MCF 10A (cell line): Measurements from ENCODE around the gene CSNK1G1. TPM values are rescaled to one million over a fixed set of nuclear protein-coding genes. Genes with fewer than 3 reads are reported as not detected.

ENCODE experiments used
- BruUV-seq: library from RNA; stranded (reverse); fragments of 400-500 nt; replicated peaks from 2 replicates; lab custom pipeline; 2021; lab: Mats Ljungman, UMichigan
- CTCF ChIA-PET: fragments of 300-600 bp; sonication (Branson Sonifier 250); formaldehyde crosslinking; extraction: SDS; loops from one replicate; lab custom pipeline; 2021; ENCODE audit warnings: antibody characterized with exemption, inconsistent platforms; lab: Yijun Ruan, JAX
- POLR2A ChIA-PET: fragments of 300-600, 350-650 bp; sonication (Branson Sonifier 250); formaldehyde crosslinking; extraction: SDS; loops from one replicate; lab custom pipeline; 2020; ENCODE audit warnings: antibody characterized with exemption, inconsistent platforms; lab: Yijun Ruan, JAX
- DNase-seq: peaks from one replicate; pipeline ENCODE4 v3.0.0-alpha.2; 2018; ENCODE audit not compliant: unreplicated experiment
- H3K27ac Mint-ChIP-seq: one replicate; pipeline ENCODE4 v1.8.0; 2022; ENCODE audit warnings: mild to moderate bottlenecking, low read depth, mixed read lengths; ENCODE audit not compliant: unreplicated experiment
- H3K27me3 Mint-ChIP-seq: one replicate; pipeline ENCODE4 v1.8.0; 2022; ENCODE audit warnings: mixed read lengths; ENCODE audit not compliant: insufficient read depth, unreplicated experiment
- H3K36me3 Mint-ChIP-seq: one replicate; pipeline ENCODE4 v1.8.0; 2022; ENCODE audit warnings: mild to moderate bottlenecking, moderate library complexity, mixed read lengths; ENCODE audit not compliant: insufficient read depth, unreplicated experiment
- H3K4me1 Mint-ChIP-seq: one replicate; pipeline ENCODE4 v1.8.0; 2022; ENCODE audit warnings: mixed read lengths; ENCODE audit not compliant: insufficient read depth, unreplicated experiment
- H3K4me3 Mint-ChIP-seq: one replicate; pipeline ENCODE4 v1.8.0; 2022; ENCODE audit warnings: mild to moderate bottlenecking, moderate library complexity, mixed read lengths; ENCODE audit not compliant: unreplicated experiment
- H3K9me3 Mint-ChIP-seq: one replicate; pipeline ENCODE4 v1.8.0; 2022; ENCODE audit warnings: mixed read lengths; ENCODE audit not compliant: unreplicated experiment
- CTCF ChIP-seq: fragments of 200-600 bp; IDR thresholded peaks from one replicate; pipeline ENCODE4 v1.8.0; 2022; ENCODE audit warnings: antibody characterized with exemption, mild to moderate bottlenecking; ENCODE audit not compliant: unreplicated experiment
- intact Hi-C: fragments of 100-400 bp; cut with micrococcal nuclease; formaldehyde crosslinking; loops from 2 replicates; pipeline ENCODE4 v1.14.1; 2022
- total RNA-seq: library from RNA; stranded (reverse); gene quantifications from 2 replicates; pipeline ENCODE4 v1.2.3, GENCODE V29; 2022

Gene CSNK1G1
- total RNA-seq, 1 experiment from 2014 or later: 31.0 TPM

GRCh38 chr15:64216196-64216595, 139.8 kb downstream of the CSNK1G1 start:
- peaks cover 29% of the 10 kb centered on the region for H3K36me3 Mint-ChIP-seq
- H3K27me3 Mint-ChIP-seq: no peaks in the 10 kb centered on the region
- intact Hi-C loops: no loop called here
- H3K4me1 Mint-ChIP-seq: peaks cover 7% of the 10 kb centered on the region
- ChIA-PET POLR2A (interaction anchor here (0.8 to 1.6 kb wide), 5 partner anchors 15 to 171 kb away, joined by 3 to 5 read pairs (median 4); partner anchors contain the start of gene TRIP4), CTCF (interaction anchor here (0.6 to 1.1 kb wide), 7 partner anchors 11 to 518 kb away, joined by 3 to 4 read pairs (median 3); no protein-coding TSS in a partner anchor)
- BruUV-seq: no TSS peak
- DNase-seq: no peak
- no peak for TF ChIP-seq CTCF
- no peak overlapping the region for H3K4me3 Mint-ChIP-seq
- peak overlapping the region; percentile 27 for H3K27ac Mint-ChIP-seq
- H3K9me3 Mint-ChIP-seq: no peaks in the 10 kb centered on the region

GRCh38 chr15:64213646-64214045, 142.3 kb downstream of the CSNK1G1 start:
- CTCF ChIA-PET: interaction anchor here (1.7 kb wide), 1 partner anchor 143 kb away, joined by 6 read pairs; the partner anchor contains the start of gene CSNK1G1
- Mint-ChIP-seq H3K36me3 (peaks cover 34% of the 10 kb centered on the region), H3K9me3 (no peaks in the 10 kb centered on the region), H3K4me1 (peaks cover 7% of the 10 kb centered on the region), H3K27ac (peak overlapping the region; percentile 11), H3K4me3 (no peak overlapping the region), H3K27me3 (no peaks in the 10 kb centered on the region)
- peak; percentile 38 for DNase-seq
- no peak for TF ChIP-seq CTCF
- intact Hi-C loops: no loop called here
- POLR2A ChIA-PET: no interaction called here
- no TSS peak for BruUV-seq

GRCh38 chr15:64211696-64212095, 144.3 kb downstream of the CSNK1G1 start:
- peaks cover 39% of the 10 kb centered on the region for H3K36me3 Mint-ChIP-seq
- ChIA-PET CTCF (interaction anchor here (0.6 kb wide), 2 partner anchors 59 to 147 kb away, joined by 3 to 4 read pairs; no protein-coding TSS in a partner anchor), POLR2A (no interaction called here)
- DNase-seq: no peak
- H3K9me3 Mint-ChIP-seq: no peaks in the 10 kb centered on the region
- BruUV-seq: no TSS peak
- no peak overlapping the region for H3K27ac Mint-ChIP-seq
- no peaks in the 10 kb centered on the region for H3K27me3 Mint-ChIP-seq
- intact Hi-C loops: no loop called here
- no peak for TF ChIP-seq CTCF
- no peak overlapping the region for H3K4me3 Mint-ChIP-seq
- peaks cover 7% of the 10 kb centered on the region for H3K4me1 Mint-ChIP-seq

- H3K4me3 Mint-ChIP-seq: no peak overlapping the region
Observed at GRCh38 chr15:64210371-64210770, 145.6 kb downstream of the CSNK1G1 start.

More at GRCh38 chr15:64210371-64210770, 145.6 kb downstream of the CSNK1G1 start:
- no peak for DNase-seq
- BruUV-seq: no TSS peak
- no peak overlapping the region for H3K27ac Mint-ChIP-seq
- CTCF ChIA-PET: interaction anchor here (0.6 to 1.6 kb wide), 6 partner anchors 34 to 443 kb away, joined by 3 to 6 read pairs (median 3); no protein-coding TSS in a partner anchor
- H3K9me3 Mint-ChIP-seq: no peaks in the 10 kb centered on the region
- peaks cover 7% of the 10 kb centered on the region for H3K4me1 Mint-ChIP-seq
- peaks cover 30% of the 10 kb centered on the region for H3K36me3 Mint-ChIP-seq
- intact Hi-C loops: no loop called here
- POLR2A ChIA-PET: interaction anchor here (0.6 to 1.6 kb wide), 7 partner anchors 11 to 250 kb away, joined by 3 to 5 read pairs (median 3); partner anchors contain the start of genes TRIP4 and ZNF609
- no peaks in the 10 kb centered on the region for H3K27me3 Mint-ChIP-seq
- no peak for TF ChIP-seq CTCF
